Osteocyte (in vitro differentiated cells): ENCODE measurements around the gene EOLA2. TPM values are rescaled to one million over a fixed set of nuclear protein-coding genes. Genes with fewer than 3 reads are reported as not detected.
"Not testable (repeated sequence)": the region's sequence is repeated elsewhere in the genome, so short reads cannot be mapped to it uniquely, and the experiment has no call there.

Source experiments
- DNase-seq: peaks from one replicate; pipeline ENCODE4 v3.0.0; 2021; ENCODE audit warnings: mixed read lengths; ENCODE audit not compliant: unreplicated experiment; ENCODE audit errors: extremely low spot score
- H3K27ac Mint-ChIP-seq: one replicate; pipeline ENCODE4 v1.8.0; 2021; ENCODE audit warnings: mild to moderate bottlenecking, mixed read lengths; ENCODE audit not compliant: unreplicated experiment
- H3K27me3 Mint-ChIP-seq: one replicate; pipeline ENCODE4 v1.8.0; 2021; ENCODE audit warnings: mixed read lengths; ENCODE audit not compliant: unreplicated experiment
- H3K36me3 Mint-ChIP-seq: one replicate; pipeline ENCODE4 v1.8.0; 2021; ENCODE audit warnings: mixed read lengths; ENCODE audit not compliant: unreplicated experiment
- H3K4me1 Mint-ChIP-seq: one replicate; pipeline ENCODE4 v1.8.0; 2021; ENCODE audit warnings: mixed read lengths; ENCODE audit not compliant: unreplicated experiment
- H3K4me3 Mint-ChIP-seq: one replicate; pipeline ENCODE4 v1.8.0; 2021; ENCODE audit warnings: mild to moderate bottlenecking, moderate library complexity, mixed read lengths; ENCODE audit not compliant: unreplicated experiment
- H3K9me3 Mint-ChIP-seq: one replicate; pipeline ENCODE4 v1.8.0; 2021; ENCODE audit warnings: mixed read lengths; ENCODE audit not compliant: unreplicated experiment
- total RNA-seq: library from RNA; stranded (reverse); gene quantifications from 2 replicates; pipeline ENCODE4 v1.2.1, GENCODE V29; 2021
- TF ChIP-seq, protein P1 (sequence below): fragments of 200-600 bp; sonication (generic); IDR thresholded peaks from 2 replicates; pipeline ENCODE4 v1.5.0; 2021; ENCODE audit warnings: antibody characterized with exemption, mild to moderate bottlenecking, moderate library complexity

EOLA2 gene
- total RNA-seq, 1 donor from 2014 or later, result 34.5 TPM

DNA sequence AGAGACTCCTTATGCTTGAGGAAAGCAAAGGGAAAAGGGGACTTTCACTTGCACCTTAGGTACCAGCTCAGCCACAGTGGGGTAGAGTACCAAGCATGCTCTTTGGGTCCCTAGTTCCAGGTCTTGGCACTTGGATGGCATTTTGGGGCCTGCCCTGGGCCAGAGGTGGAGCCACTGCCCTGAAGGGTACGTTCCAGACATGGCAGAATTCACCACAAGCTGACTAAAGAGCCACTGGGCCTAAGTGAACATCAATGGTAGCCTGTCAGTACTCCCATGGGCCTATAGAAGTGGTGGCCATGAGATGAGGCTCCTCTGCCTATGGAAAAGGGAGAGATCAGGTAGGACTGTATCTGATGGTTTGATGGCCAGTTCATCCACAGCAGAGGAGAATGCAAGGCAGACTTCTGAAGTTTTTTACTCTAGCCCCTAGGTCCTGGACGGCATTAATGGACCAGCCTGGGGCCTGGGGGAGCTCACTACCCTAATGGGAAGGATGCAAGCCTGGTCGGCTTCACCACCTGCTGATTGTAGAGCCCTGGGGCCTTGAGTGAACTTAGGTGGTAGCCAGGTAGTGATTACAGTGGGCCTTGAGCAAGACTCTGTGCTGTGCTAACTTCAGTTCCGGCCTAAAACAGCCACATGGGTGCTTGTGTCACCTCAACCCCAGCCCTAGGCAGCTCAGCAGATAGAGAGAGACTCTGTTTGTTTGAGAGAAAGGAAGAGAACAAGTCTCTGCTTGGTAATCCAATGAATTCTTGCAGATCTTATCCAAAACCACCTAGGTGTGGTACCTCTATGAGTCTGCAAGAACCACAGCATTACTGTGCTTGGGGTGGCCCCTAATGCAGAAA lies 28.7 kb downstream of the EOLA2 start:
- no peak for DNase-seq
- Mint-ChIP-seq H3K4me3 (no peak overlapping the region), H3K27me3 (peaks cover 12% of the 10 kb centered on the region), H3K4me1 (peaks cover 3% of the 10 kb centered on the region), H3K36me3 (no peaks in the 10 kb centered on the region), H3K27ac (no peak overlapping the region), H3K9me3 (peaks cover 5% of the 10 kb centered on the region)
- TF ChIP-seq, protein P1, sequence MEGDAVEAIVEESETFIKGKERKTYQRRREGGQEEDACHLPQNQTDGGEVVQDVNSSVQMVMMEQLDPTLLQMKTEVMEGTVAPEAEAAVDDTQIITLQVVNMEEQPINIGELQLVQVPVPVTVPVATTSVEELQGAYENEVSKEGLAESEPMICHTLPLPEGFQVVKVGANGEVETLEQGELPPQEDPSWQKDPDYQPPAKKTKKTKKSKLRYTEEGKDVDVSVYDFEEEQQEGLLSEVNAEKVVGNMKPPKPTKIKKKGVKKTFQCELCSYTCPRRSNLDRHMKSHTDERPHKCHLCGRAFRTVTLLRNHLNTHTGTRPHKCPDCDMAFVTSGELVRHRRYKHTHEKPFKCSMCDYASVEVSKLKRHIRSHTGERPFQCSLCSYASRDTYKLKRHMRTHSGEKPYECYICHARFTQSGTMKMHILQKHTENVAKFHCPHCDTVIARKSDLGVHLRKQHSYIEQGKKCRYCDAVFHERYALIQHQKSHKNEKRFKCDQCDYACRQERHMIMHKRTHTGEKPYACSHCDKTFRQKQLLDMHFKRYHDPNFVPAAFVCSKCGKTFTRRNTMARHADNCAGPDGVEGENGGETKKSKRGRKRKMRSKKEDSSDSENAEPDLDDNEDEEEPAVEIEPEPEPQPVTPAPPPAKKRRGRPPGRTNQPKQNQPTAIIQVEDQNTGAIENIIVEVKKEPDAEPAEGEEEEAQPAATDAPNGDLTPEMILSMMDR, result no peak

DNA sequence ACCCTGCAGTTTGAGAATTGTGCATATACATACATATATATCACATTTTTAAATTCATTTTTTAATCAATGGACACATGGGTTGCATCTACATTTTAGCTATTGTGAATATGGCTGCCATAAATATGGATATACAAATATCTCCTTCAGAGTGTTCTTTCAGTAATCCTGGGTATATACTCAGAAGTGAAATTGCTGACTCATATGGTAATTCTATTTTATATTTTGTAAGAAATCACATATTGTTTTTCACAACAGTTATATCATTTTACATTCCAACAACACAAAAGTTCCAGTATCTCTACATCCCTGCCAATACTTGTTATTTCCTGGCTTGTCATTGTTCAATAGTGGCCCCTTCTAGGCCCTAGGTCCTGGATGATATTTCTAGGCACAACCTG lies 29.6 kb downstream of the EOLA2 start:
- no peak overlapping the region for H3K4me3 Mint-ChIP-seq
- H3K36me3 Mint-ChIP-seq, result no peaks in the 10 kb centered on the region
- no peak for DNase-seq
- TF ChIP-seq, protein P1, result no peak
- peaks cover 12% of the 10 kb centered on the region for H3K27me3 Mint-ChIP-seq
- H3K27ac Mint-ChIP-seq, result no peak overlapping the region
- no peaks in the 10 kb centered on the region for H3K9me3 Mint-ChIP-seq
- H3K4me1 Mint-ChIP-seq, result peaks cover 7% of the 10 kb centered on the region

DNA sequence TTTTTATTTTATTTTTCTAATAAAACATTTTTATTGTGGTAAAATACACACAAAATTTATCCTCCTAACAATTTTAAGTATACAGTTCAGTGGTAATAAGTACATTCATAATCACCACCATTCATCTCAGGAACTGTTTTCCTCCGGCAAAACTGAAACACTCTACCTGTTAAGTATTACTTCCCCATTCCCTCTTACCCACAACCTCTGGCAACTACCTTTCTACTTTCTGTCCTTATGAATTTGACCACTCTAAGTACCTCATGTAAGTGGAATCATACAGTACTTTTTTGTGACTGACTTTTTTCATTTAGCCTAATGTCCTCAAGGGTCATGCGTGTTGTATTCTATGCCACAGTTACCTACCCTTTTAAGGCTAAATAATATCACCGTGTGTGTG lies 30.0 kb downstream of the EOLA2 start:
- peaks cover 12% of the 10 kb centered on the region for H3K27me3 Mint-ChIP-seq
- no peak for DNase-seq
- no peak overlapping the region for H3K4me3 Mint-ChIP-seq
- no peak overlapping the region for H3K27ac Mint-ChIP-seq
- TF ChIP-seq, protein P1, result no peak
- no peaks in the 10 kb centered on the region for H3K36me3 Mint-ChIP-seq
- peaks cover 7% of the 10 kb centered on the region for H3K4me1 Mint-ChIP-seq
- H3K9me3 Mint-ChIP-seq, result no peaks in the 10 kb centered on the region

DNA sequence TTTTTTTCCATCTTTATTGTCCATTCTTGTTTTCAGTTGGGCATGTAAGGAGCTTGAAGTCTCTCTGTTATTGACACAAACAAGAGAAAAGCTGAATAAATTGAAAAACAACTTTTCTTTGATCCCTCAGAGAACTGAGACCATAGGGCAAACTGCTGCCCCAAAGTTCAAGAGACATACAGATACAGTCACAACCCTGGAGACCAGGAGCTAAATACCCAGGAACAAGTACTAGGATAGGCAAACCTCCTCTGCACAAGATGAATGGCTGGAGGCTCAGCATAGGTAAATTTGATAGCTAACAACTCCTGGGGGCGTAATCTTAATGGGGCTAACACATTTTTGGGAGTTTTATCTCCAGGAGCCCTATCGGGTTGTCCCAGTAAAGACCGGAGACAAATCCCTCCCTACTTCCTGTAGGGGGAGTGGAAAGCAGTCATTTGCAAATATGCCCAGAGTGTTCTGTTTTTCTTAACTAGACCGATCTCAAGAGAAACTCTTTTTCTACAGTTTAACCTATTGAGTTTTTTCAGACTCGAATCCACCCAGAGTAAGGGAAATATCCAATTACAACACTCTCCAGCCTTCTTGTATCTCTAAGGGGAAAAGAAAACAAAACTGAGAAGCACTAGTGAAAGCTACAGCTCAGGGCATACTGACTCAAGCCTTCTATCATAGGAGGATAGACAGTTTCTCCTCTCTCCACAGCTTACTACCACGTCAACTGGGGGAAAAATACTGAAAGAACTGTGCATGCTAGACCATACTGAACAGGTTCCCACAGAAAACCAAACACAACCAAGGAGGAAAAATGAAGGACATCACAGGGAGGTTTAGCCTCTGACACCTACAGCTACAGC lies 34.2 kb downstream of the EOLA2 start:
- H3K27me3 Mint-ChIP-seq, result peaks cover 12% of the 10 kb centered on the region
- H3K9me3 Mint-ChIP-seq, result no peaks in the 10 kb centered on the region
- no peaks in the 10 kb centered on the region for H3K36me3 Mint-ChIP-seq
- H3K27ac Mint-ChIP-seq, result peak overlapping the region; percentile 53
- H3K4me1 Mint-ChIP-seq, result peaks cover 7% of the 10 kb centered on the region
- TF ChIP-seq, protein P1, result peak; percentile 44
- H3K4me3 Mint-ChIP-seq, result peak overlapping the region; percentile 67
- no peak for DNase-seq

DNA sequence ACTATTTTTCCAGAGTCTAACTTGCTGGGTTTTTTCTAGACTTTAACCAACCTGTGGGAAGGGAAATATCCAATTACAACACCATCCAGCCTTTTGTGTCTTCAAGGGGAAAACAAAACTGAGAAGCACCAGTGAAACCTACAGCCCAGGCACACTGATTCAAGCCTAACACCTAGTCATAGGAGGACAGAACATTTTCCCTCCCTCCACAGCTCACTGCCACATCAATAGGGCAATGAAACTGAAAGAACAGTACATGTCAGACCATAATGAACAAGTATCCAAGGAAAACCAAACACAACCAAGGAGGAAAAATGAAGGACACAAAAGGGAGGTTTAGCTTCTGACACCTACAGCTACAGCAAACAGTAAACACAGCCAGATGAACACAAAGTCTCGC lies 39.7 kb downstream of the EOLA2 start:
- no peak for DNase-seq
- Mint-ChIP-seq H3K27me3 (peaks cover 5% of the 10 kb centered on the region), H3K27ac (no peak overlapping the region), H3K4me1 (no peaks in the 10 kb centered on the region), H3K36me3 (no peaks in the 10 kb centered on the region), H3K4me3 (no peak overlapping the region), H3K9me3 (peaks cover 4% of the 10 kb centered on the region)
- TF ChIP-seq, protein P1, result no peak

DNA sequence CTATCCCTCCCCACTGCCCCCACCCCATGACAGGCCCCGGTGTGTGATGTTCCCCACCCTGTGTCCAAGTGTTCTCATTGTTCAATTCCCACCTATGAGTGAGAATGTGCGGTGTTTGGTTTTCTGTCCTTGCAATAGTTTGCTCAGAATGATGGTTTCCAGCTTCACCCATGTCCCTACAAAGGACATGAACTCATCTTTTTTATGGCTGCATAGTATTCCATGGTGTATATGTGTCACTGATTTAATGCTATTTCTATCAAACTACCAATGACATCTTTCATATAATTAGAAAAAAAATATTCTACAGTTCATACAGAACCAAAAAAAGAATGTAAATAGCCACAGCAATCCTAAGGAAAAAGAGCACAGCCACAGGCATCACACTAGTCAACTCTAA lies 47.5 kb downstream of the EOLA2 start:
- DNase-seq, H3K9me3 Mint-ChIP-seq, H3K27me3 Mint-ChIP-seq, H3K27ac Mint-ChIP-seq, H3K4me1 Mint-ChIP-seq, H3K36me3 Mint-ChIP-seq, H3K4me3 Mint-ChIP-seq: not testable (repeated sequence)
